HG03025 (cell line): ENCODE data around the gene DOCK11.
"Not testable (repeated sequence)": the region's sequence is repeated elsewhere in the genome, so short reads cannot be mapped to it uniquely, and the experiment has no call there.

Experiments
- ATAC-seq: cut with Tn5 transposase; IDR thresholded peaks from one replicate; pipeline ENCODE4 v1.9.1; 2021; ENCODE audit warnings: mild to moderate bottlenecking, moderate library complexity; ENCODE audit not compliant: unreplicated experiment, low FRiP score

The DOCK11 gene

DNA sequence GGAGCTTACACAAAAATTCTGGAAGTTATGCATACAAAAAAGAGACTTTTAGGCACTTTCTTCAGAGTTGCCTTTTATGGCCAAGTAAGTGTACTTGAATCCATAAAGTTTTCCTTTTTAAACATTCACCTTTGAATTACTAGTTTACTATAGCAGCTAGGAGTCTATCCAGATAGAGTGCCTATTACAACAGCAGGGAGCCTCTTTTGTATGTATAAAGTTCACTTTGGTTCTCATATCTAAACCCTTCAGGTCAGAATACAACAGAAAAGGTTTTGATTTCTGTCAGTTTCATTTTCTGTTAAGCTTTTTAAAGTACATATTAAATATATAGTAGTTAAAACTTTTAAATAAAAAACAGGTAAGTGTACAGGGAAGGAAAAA, 180.3 kb downstream of the DOCK11 start:
- ATAC-seq = no peak

DNA sequence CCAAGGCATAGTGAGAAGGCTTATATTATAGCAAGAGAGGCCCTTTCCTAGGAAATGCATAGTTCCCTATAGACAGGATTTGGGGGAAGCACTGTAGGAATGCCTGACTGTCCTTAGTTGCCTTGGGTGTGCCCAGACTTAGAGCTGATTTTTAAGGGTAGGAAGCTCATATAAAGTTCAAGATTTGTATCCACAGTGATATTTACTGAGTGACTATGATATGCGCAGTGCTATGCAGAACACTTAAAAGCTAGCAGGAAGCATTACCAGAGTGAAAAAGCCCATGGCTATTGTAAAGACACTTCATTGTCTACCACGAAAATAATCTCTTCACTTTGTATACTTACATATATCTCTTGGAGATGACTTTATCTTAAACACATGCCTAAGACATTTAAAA, 181.7 kb downstream of the DOCK11 start:
- ATAC-seq = no peak

DNA sequence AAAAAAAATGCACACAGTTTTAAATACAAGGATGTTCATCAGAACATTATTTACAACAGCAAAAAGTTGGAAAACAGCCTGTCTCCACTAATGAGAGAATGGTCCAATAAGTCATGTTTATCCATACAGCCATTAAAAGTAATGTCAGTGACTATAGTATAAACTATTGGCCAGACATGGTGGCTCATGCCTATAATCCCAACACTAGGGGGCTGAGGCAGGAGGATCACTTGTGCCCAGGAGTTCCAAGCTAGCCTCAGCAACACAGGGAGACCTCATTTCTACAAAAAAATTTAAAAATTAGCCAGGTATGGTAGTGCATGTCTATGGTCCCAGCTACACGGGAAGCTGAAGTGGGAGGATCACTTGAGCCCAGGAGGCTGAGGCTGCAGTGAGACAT, 183.7 kb downstream of the DOCK11 start:
- ATAC-seq = no peak

DNA sequence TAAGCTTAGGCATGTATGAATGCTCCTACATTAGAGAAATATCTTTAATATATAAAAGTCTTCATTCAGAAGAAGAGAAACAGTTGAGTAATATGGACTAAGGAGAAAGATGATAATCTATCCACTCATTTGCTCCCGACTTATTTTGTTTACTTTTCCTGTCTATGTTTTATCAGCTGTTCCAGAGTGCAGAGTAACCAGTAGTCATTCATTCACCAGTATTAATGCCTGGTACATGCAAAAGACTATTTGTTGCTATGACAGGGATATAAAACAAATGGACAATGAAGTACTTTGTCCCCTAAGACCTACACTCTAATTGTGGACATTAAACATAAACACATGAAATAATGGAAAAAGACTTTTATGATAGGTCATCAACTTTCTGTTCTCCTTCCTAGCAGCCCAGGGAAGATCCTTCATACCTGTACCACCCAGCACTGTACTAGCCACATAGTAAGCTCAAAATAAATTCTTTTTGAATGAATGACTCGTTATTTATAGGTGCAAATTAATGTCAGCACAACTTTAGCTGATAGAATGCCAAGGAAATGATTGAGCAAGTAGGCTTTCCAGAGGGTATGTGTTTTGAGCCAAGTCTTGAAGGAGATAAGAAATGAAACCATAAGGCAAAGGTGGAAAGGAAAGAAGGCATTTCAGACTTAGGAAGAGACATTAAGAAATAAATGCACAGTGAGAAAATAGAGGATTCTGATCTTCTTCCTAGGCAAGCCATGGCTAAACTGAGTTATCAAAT, 186.8 kb downstream of the DOCK11 start:
- ATAC-seq = no peak

DNA sequence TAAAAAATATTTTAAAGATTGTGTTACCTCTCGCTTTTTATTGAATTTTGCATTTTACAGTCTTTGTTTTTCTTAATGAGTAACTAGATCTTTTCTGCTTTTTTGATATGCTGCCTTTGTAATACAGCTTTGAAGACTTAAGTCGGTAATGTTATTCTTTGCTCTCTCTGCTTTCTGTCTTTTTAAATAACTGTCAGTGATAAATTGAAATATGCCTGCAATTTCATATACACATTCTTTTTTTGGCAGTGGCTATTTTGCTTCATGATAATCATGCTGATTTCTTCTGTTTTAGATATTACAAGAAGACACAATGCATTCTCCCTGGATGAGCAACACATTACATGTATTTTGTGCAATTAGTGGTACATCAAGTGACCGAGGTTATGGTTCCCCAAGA, 189.8 kb downstream of the DOCK11 start:
- ATAC-seq = no peak

DNA sequence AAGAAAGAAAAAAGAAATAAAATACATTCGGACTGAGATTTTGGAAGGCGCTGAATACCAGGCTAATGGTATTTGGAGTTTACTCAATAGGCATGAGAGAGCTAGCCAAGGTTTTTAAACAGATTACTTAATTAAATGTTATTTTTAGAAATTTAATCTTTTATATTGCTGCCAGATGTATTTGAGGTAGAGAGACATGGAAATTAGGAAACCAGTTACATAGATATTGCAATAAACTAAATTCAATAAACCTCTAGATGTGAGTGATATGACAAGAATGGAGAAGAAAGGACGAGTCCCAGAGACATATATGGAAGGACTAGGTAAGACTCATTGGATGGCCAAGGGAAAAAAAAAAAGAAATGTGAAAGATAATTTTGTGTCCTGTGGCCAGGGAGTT, 193.3 kb downstream of the DOCK11 start:
- ATAC-seq = no peak

DNA sequence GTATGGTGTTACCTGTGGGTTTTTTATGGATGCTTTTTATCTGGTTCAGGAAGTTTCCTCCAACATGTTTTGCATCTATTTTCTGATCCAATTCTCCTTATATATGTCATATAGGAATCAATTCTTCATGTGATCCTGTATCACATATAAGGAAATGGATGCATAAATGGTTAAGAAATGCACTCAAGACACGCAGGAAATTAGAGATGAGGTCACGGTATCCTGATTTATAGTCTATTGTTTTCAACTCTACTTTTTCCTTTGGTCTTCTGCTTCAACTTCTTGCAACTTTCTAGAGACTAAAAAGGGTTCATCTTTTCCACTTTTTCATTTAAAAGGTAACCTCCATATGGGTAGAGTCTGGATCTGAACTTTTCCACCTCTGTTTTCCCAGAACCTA, 198.2 kb downstream of the DOCK11 start:
- ATAC-seq = no peak

DNA sequence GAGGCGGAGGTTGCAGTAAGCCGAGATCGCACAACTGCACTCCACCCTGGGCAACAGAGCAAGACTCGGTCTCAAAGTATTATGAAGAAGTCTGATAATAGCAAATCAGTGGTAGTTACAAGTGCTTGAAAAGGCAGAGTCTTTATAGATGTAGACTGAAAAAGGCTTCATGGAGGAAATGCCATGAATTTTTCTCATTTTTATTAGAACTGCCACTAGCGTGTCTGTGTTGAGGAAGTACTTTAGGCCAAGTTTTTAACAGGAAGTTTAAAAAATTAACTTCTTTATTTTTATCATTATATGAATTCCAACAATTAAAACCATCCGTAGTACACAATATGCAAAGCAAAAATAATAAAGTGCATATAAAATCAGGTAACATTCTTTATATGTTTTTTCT, 199.0 kb downstream of the DOCK11 start:
- no peak for ATAC-seq

DNA sequence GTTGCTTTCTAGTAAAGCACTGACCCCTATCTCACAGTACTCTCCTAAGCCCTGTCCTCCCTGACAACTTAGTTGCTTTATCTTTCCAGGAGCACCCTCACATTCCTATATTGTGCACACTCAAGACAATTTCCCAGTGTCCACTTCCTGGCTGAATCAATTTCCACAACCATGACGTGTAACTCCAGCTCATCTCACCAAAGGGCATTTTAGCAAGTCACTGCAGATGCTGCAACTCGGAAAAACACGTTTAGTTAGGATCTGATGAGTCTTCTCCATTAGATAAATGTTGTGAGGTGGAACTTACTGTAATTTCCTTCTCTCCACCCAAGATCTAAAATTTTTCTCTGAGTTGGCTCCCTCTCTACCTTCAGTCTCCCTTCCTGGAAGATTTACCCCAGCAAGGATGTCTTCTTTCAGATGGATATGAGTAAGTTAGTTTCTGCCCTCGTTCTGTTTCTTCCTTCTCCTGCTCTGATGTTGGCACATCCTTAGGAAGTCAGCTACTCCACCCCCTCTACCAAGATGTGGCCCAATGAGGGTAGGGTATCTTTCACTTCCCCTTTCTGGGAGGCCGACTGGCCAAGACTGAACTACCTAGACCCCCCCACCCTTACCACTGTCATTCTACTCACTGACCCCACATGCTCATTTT, 203.0 kb downstream of the DOCK11 start:
- no peak for ATAC-seq

DNA sequence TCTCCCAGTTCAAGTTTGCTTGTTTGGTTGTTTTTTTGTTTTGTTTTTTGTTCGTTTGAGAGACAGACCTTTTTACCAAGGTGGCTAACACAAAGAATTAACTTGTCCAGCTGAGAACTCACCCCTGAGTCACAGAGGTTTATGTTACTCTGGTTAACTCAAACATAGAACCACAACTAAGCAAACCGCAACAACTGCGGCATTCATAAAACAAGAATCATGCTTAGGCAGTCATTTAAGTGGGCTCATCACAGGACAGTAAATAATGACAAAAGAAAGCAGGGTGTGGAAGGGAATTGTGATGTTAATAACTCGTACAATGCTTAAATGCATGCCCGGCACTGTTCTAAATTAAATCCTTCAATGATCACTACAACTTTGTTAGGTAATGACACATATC, 207.1 kb downstream of the DOCK11 start:
- no peak for ATAC-seq

DNA sequence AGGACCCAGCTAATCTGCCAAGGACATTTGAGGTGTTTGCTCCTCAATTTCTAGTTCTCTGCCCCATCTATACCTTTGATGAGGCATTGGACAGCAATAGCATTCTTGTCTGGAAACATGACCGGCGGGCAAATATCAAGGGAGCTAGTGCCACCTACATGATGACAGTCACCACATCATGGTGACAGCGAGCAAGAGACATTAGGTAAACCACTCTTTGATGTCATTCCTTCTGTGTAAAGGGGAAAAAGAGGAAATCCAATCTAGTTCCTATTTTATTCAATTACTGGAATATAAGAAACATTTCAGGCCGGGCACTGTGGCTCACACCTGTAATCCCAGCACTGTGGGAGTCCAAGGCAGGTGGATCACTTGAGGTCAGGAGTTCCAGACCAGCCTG, 211.1 kb downstream of the DOCK11 start:
- no peak for ATAC-seq

DNA sequence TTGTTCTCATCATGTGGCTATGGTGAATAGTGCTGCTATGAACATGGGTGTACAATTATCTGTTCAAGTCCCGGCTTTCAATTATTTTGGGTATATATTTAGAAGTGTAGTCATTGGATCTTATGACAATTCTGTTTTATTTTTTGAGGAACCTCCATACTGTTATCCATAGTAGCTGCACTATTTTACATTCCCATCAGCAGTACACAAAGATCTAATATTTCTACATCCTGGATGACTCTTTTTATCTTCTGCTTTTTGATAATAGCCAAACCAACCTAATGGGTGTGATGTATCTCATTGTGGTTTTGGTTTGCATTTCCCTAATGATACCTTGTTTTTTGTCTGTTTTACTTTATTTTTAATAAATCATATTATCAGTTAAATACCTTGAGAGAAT, 218.9 kb downstream of the DOCK11 start:
- ATAC-seq = no peak

DNA sequence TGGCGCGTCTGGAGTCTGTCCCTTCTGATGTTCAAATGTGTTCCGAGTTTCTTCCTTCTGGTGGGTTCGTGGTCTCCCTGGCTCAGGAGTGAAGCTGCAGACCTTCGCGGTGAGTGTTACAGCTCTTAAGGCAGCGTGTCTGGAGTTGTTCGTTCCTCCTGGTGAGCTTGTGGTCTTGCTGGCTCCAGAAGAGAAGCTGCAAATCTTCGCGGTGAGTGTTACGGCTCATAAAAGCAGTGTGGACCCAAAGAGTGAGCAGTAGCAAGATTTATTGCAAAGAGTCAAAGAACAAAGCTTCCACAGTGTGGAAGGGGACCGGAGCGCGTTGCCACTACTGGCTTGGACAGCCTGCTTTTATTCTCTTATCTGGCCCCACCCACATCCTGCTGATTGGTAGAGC, 220.3 kb downstream of the DOCK11 start:
- not testable (repeated sequence) for ATAC-seq

DNA sequence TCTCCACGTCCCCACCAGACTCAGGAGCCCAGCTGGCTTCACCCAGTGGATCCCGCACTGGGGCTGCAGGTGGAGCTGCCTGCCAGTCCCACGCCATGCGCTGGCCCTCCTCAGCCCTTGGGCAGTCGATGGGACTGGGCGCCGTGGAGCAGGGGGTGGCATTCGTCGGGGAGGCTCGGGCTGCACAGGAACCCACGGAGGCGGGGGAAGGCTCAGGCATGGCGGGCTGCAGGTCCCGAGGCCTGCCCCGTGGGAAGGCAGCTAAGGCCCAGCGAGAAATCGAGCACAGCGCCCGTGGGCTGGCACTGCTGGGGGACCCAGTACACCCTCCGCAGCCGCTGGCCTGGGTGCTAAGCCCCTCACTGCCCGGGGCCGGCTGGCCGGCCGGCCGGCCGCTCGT, 221.2 kb downstream of the DOCK11 start:
- not testable (repeated sequence) for ATAC-seq

DNA sequence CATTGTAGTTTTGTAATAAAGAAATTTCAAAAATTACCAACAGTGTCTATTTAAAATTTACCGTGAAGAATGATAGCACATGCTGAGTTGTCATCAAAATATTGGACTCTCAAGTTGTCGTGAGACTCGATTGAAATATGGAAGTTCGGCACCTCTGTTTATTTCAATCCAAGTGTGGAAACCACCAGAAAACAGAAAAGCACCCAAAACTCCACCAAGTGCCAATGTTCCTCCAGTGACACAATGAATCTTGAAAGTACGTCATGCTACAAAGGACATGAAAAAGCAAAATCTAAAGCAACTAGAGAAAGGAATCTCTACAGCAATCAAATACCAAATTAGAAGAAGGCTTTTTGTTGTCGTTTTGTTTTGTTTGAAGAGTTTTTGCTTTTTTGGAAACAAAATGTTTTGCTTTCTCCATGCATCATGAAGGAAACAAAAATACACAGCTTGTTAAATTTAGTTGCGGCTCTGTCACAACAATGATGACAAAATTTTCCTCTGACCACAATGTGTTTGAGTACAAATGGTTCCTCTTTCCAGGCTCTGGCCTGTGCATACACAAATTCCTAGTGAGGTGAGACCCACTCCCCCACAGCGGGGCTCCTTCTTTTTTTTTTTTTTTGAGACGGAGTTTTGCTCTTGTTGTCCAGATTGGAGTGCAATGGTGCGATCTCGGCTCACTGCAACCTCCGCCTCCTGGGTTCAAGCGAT, 222.2 kb downstream of the DOCK11 start:
- no peak for ATAC-seq

DNA sequence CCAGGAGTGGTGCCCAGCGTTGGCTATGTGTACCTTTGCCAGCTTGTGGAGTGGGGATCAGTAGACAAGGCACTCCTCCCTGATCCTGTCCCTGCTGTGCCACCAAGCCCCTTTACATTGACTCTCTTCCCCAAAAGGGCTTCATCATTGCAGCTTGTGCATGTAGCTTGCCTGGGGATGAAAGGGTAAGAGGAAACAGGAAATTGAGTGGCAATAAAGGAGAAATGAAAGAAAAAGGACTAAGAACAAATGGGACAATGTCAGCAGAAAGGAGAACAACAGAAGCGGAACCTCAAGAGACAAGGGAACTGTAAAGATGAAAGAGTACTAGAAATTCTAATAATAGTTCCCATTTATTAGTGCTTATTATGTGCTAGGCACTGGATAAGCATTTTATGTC, 223.1 kb downstream of the DOCK11 start:
- no peak for ATAC-seq

DNA sequence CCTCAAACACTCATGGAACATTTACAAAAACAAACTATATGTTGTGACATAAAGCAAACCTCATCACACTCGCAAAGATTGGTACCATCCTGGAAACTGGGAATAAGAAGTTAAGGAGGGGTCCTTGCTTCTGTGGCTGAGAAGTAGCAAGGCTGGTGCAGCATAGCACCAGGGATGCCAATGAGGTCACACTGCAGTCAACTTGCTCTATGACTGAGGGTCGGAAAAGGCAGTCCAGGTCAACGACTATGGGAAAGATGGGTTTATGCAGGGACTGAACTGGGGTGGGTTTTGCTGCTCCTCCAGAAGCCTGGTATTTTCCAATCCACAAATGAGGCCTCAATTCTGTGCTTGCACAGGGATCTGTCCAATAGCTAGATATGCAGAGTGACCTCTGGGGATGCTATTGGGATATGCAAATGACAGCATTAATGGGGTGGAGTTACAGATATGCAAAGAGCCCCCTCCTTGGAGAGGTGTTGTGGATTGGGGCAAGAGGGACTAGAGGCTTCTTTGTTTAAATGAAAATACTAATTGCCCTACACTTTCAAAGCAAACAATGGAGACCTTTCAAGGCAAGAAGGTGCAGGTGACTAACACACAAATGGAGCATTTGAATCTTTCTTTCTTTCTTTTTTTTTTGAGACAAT, 224.6 kb downstream of the DOCK11 start:
- no peak for ATAC-seq

DNA sequence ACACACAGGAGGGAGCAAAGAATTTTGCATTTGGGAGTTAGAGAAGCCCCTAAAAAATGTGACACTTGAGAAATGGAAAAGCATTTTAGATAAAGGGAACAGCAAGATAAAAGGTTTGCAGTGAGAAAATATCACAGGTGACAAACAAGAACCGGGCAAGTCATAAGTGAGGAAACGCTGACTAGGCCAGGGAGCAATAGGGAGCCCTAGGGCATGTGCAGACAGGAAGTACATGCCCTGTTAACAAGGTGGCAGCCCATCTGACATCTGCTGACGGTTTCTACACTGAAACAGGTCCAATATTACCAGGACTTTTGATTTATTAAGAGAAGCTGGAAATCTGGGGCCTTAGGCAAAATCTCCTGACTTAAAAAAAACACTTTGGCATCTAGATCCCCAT, 227.8 kb downstream of the DOCK11 start:
- ATAC-seq = no peak

DNA sequence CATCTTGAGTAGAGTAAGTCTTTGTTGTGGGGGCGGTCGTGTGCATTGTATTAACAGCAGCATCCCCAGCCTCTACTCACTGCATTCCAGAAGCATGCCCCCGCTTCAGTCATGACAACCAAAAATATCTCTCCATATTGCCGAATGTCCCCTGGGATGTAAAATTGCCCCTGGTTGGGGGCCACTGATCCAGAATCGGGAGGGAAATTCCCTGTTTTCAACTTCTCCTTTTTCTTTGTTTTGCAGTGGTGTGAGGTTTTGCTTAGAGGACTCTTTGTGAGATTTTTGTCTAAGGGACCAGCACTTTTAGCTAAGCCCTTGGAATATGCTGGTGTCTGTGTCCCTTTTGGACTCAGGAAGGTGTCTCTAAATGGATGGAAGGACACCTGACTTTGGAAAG, 228.8 kb downstream of the DOCK11 start:
- no peak for ATAC-seq

DNA sequence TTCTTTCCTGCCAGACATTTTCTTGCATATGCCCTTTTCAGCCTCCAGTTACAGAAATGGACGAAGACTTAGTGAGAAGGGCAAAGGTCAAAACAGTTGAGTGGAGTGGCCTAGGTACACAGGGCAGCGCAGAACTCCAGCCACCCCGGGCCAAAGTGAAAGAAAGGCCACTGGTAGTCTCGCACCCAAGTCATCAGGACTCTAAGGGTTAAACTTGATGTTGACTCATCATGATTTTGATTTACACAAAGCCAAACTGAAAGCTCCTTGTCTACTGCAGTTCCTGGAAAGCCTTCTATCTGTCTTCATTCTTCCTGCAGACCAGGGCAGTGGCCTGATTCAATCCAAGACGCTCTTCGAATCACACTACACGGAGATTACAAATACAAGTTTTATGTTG, 229.2 kb downstream of the DOCK11 start:
- ATAC-seq = no peak

DNA sequence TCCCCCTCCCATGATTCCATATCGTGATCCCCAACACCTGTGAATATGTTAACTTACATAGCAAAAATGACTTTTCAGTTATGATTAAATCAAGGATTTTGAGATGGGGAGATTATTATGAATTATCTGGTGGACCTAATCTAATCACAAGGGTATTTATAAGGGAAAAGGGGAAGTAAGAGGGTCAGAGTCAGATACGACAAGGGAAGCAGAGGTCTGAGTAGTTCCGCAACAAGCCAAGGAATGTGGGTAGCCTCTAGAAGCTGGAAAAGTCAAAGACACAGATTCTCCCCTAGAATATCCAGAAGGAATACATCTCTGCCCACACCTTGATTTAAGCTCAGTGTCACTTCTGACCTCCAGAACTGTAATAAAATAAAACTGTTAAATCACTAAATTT, 230.8 kb downstream of the DOCK11 start:
- ATAC-seq = no peak
